Stimulated activated naive CD4-positive, alpha-beta T cell treated with Interleukin-2 at 50 U/mL for 16 hours (primary cell): ENCODE data around the gene SUMO2.

ENCODE experiments used
- DNase-seq: peaks from one replicate; lab custom pipeline; 2025; lab: John Stamatoyannopoulos, UW

SUMO2 gene

GRCh38 chr17:75124041-75124818, 58.5 kb downstream of the SUMO2 start:
- DNase-seq, result peak; percentile 64

GRCh38 chr17:75118307-75118706, 64.5 kb downstream of the SUMO2 start:
- DNase-seq, result no peak

GRCh38 chr17:75116737-75117136, 66.0 kb downstream of the SUMO2 start:
- no peak for DNase-seq
